IPS DF 6.9 (cell line): ENCODE measurements around the gene ANKRD40.
A peak's percentile ranks its signal among the peaks of the same experiment; 100 is the strongest.
"Not testable (repeated sequence)": the region's sequence is repeated elsewhere in the genome, so short reads cannot be mapped to it uniquely, and the experiment has no call there.

Experiments
- DNase-seq: peaks from one replicate; pipeline ENCODE4 v3.0.0-alpha.2; 2013; ENCODE audit warnings: low read depth, low spot score
- H3K27ac ChIP-seq: one replicate; pipeline ENCODE4 v1.5.1; 2013; ENCODE audit warnings: low read length, control low read depth
- H3K27me3 ChIP-seq: 2 replicates; pipeline ENCODE4 v1.6.1; 2013; ENCODE audit warnings: mild to moderate bottlenecking, low read length; ENCODE audit not compliant: control insufficient read depth, insufficient read depth
- H3K36me3 ChIP-seq: 2 replicates; pipeline ENCODE4 v1.6.1; 2013; ENCODE audit warnings: low read length; ENCODE audit not compliant: control insufficient read depth, insufficient read depth
- H3K4me1 ChIP-seq: 2 replicates; pipeline ENCODE4 v1.6.1; 2013; ENCODE audit warnings: low read length; ENCODE audit not compliant: control insufficient read depth, insufficient read depth
- H3K4me3 ChIP-seq: 2 replicates; pipeline ENCODE4 v1.5.1; 2013; ENCODE audit warnings: mild to moderate bottlenecking, low read length
- H3K9me3 ChIP-seq: 2 replicates; pipeline ENCODE4 v1.6.1; 2013; ENCODE audit warnings: low read length, inconsistent platforms; ENCODE audit not compliant: control insufficient read depth, insufficient read depth
- WGBS: extraction: QIAGEN DNeasy Blood & Tissue Kit; methylation state at CpG from one replicate; pipeline ENCODE4 v1.1.7; 2013; ENCODE audit warnings: mixed read lengths, missing lambda C conversion rate; ENCODE audit not compliant: insufficient read length, insufficient coverage; 5-methylcytosine and 5-hydroxymethylcytosine counted together

Gene ANKRD40

GRCh38 chr17:50710650-50711049, 2.9 kb upstream of the ANKRD40 start:
- DNase-seq: no peak
- no peaks in the 10 kb centered on the region for H3K9me3 ChIP-seq
- H3K36me3 ChIP-seq: 0 out of 2 replicates have a peak, but pooled peaks cover under 1% of the 10 kb centered on the region
- H3K4me1 ChIP-seq: peaks cover 1% of the 10 kb centered on the region; the same call in 1 of the 2 replicates
- 100% methylated on average over 1 of the region's 4 CpGs for WGBS
- no peak overlapping the region for H3K4me3 ChIP-seq
- H3K27ac ChIP-seq: no peak overlapping the region
- no peaks in the 10 kb centered on the region for H3K27me3 ChIP-seq

- H3K4me3 ChIP-seq: no peak overlapping the region
- peaks cover 1% of the 10 kb centered on the region; the same call in 1 of the 2 replicates for H3K4me1 ChIP-seq
- no peak for DNase-seq
- H3K36me3 ChIP-seq: peaks cover 3% of the 10 kb centered on the region; the same call in 1 of the 2 replicates
- no peak overlapping the region for H3K27ac ChIP-seq
- H3K27me3 ChIP-seq: no peaks in the 10 kb centered on the region
- no CpG with 5 or more reads among the region's 2 CpGs for WGBS
- no peaks in the 10 kb centered on the region for H3K9me3 ChIP-seq
These were observed 2.3 kb upstream of the ANKRD40 start for GRCh38 chr17:50710025-50710424.

GRCh38 chr17:50709053-50709452, 1.3 kb upstream of the ANKRD40 start:
- DNase-seq, H3K9me3 ChIP-seq, H3K36me3 ChIP-seq, H3K4me1 ChIP-seq, H3K4me3 ChIP-seq, H3K27ac ChIP-seq, H3K27me3 ChIP-seq: not testable (repeated sequence)
- no CpG with 5 or more reads among the region's 4 CpGs for WGBS

- no peak for DNase-seq
These were observed 611 bp upstream of the ANKRD40 start for GRCh38 chr17:50708050-50709000.

GRCh38 chr17:50703162-50703561, 4.6 kb downstream of the ANKRD40 start:
- H3K27me3 ChIP-seq: no peaks in the 10 kb centered on the region
- H3K27ac ChIP-seq: no peak overlapping the region
- no peaks in the 10 kb centered on the region for H3K9me3 ChIP-seq
- H3K36me3 ChIP-seq: peaks cover 3% of the 10 kb centered on the region; the same call in 1 of the 2 replicates
- H3K4me1 ChIP-seq: no peaks in the 10 kb centered on the region
- no peak for DNase-seq
- WGBS: no CpG with 5 or more reads among the region's 3 CpGs
- H3K4me3 ChIP-seq: no peak overlapping the region

More at GRCh38 chr17:50708050-50709000, 611 bp upstream of the ANKRD40 start:
- H3K4me3 ChIP-seq: peak overlapping the region; percentile 55; the same call in 1 of the 2 replicates
- H3K4me1 ChIP-seq: peaks cover 1% of the 10 kb centered on the region; the same call in 1 of the 2 replicates
- no peak overlapping the region for H3K27ac ChIP-seq
- H3K27me3 ChIP-seq: no peaks in the 10 kb centered on the region
- WGBS: no CpG with 5 or more reads among the region's 6 CpGs
- peaks cover 3% of the 10 kb centered on the region; the same call in 1 of the 2 replicates for H3K36me3 ChIP-seq
- H3K9me3 ChIP-seq: no peaks in the 10 kb centered on the region

- no peaks in the 10 kb centered on the region for H3K27me3 ChIP-seq
- no peak overlapping the region for H3K4me3 ChIP-seq
- no peak overlapping the region for H3K27ac ChIP-seq
- DNase-seq: no peak
- no peaks in the 10 kb centered on the region for H3K4me1 ChIP-seq
- no peaks in the 10 kb centered on the region for H3K9me3 ChIP-seq
- peaks cover 17% of the 10 kb centered on the region; the same call in 1 of the 2 replicates for H3K36me3 ChIP-seq
- no CpG with 5 or more reads among the region's 7 CpGs for WGBS
These were observed 8.3 kb downstream of the ANKRD40 start for GRCh38 chr17:50699410-50699809.

- WGBS: no CpG with 5 or more reads among the region's 3 CpGs
- no peak overlapping the region for H3K4me3 ChIP-seq
- H3K36me3 ChIP-seq: peaks cover 17% of the 10 kb centered on the region; the same call in 1 of the 2 replicates
These were observed 9.9 kb downstream of the ANKRD40 start for GRCh38 chr17:50697663-50698272.

GRCh38 chr17:50697062-50697461, 10.7 kb downstream of the ANKRD40 start:
- Histone ChIP-seq H3K36me3 (peaks cover 17% of the 10 kb centered on the region; the same call in 1 of the 2 replicates), H3K27ac (no peak overlapping the region), H3K4me3 (no peak overlapping the region), H3K27me3 (no peaks in the 10 kb centered on the region), H3K9me3 (no peaks in the 10 kb centered on the region), H3K4me1 (no peaks in the 10 kb centered on the region)
- WGBS: no CpG with 5 or more reads among the region's 3 CpGs
- no peak for DNase-seq

More at GRCh38 chr17:50697663-50698272, 9.9 kb downstream of the ANKRD40 start:
- H3K4me1 ChIP-seq: no peaks in the 10 kb centered on the region
- H3K27ac ChIP-seq: no peak overlapping the region
- no peaks in the 10 kb centered on the region for H3K27me3 ChIP-seq
- no peak for DNase-seq
- no peaks in the 10 kb centered on the region for H3K9me3 ChIP-seq

GRCh38 chr17:50696365-50696879, 11.3 kb downstream of the ANKRD40 start:
- H3K4me3 ChIP-seq: no peak overlapping the region
- no peak overlapping the region for H3K27ac ChIP-seq
- no peak for DNase-seq
- no peaks in the 10 kb centered on the region for H3K9me3 ChIP-seq
- no CpG with 5 or more reads among the region's 3 CpGs for WGBS
- H3K36me3 ChIP-seq: peaks cover 17% of the 10 kb centered on the region; the same call in 1 of the 2 replicates
- H3K4me1 ChIP-seq: no peaks in the 10 kb centered on the region
- H3K27me3 ChIP-seq: no peaks in the 10 kb centered on the region

- Histone ChIP-seq H3K4me1 (peaks cover 2% of the 10 kb centered on the region), H3K36me3 (peaks cover 17% of the 10 kb centered on the region; the same call in 1 of the 2 replicates), H3K9me3 (no peaks in the 10 kb centered on the region), H3K4me3 (no peak overlapping the region), H3K27ac (no peak overlapping the region), H3K27me3 (no peaks in the 10 kb centered on the region)
- DNase-seq: no peak
- no CpG with 5 or more reads among the region's 5 CpGs for WGBS
These were observed 14.6 kb downstream of the ANKRD40 start for GRCh38 chr17:50693036-50693682.
